HL-60 (cell line): ENCODE results near the gene KHDC4.

Experiments used
- DNase-seq, 2 experiments: peaks; one replicate each; pipeline ENCODE4 v3.0.0-alpha.2; 2010 to 2020; ENCODE audit warnings: low read depth in 1 of 2, low spot score in 1 of 2
- H3K27ac ChIP-seq: fragments of 250-450 bp; sonication (Bioruptor Pico); replicated peaks from 2 replicates; pipeline ENCODE4 v1.5.1; 2020; ENCODE audit warnings: mild to moderate bottlenecking, moderate library complexity
- H3K27me3 ChIP-seq: fragments of 250-450 bp; sonication (Bioruptor Pico); 2 replicates; pipeline ENCODE4 v1.5.1; 2021; ENCODE audit warnings: mild to moderate bottlenecking, moderate library complexity; ENCODE audit not compliant: insufficient read depth, poor library complexity, severe bottlenecking
- H3K4me3 ChIP-seq: replicated peaks from 2 replicates; pipeline ENCODE4 v1.5.1; 2011; ENCODE audit warnings: mild to moderate bottlenecking, control low read depth, low read length; ENCODE audit not compliant: insufficient read depth
- GABPA ChIP-seq: IDR thresholded peaks from 2 replicates; pipeline ENCODE4 v1.6.1; 2012; ENCODE audit warnings: low read depth
- POLR2AphosphoS5 ChIP-seq: IDR thresholded peaks from 2 replicates; pipeline ENCODE4 v1.6.1; 2012; ENCODE audit warnings: low read depth
- SPI1 ChIP-seq: IDR thresholded peaks from 2 replicates; pipeline ENCODE4 v1.6.1; 2012; ENCODE audit warnings: low read depth, mild to moderate bottlenecking, borderline replicate concordance
- TF ChIP-seq, protein P1 (sequence below): IDR thresholded peaks from one replicate; pipeline ENCODE4 v1.5.1; 2011; ENCODE audit warnings: low read length, control low read depth, inconsistent platforms; ENCODE audit not compliant: insufficient read depth
- TF ChIP-seq, protein P2 (sequence below): IDR thresholded peaks from 2 replicates; pipeline ENCODE4 v1.6.1; 2012; ENCODE audit warnings: low read depth; ENCODE audit not compliant: insufficient replicate concordance

KHDC4 gene

DNA sequence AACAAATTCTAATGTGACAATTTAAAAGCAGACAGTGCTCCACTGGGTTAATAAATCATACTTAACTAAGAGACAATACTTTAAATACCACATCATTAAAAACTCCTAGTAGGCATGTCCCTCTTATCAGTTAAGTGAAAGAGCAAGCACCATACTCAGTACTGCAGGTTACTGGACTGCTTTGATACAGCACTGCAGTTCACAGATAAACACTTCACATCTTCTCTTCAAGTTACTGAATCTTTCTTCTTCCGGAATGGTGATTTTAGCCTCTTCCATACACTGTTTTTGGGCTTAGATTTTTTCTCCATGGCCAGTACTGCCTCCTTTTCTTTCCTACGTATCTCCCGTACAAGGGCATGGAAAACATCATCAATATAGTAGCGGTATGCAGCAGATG, 34.1 kb downstream of the KHDC4 start:
- TF ChIP-seq SPI1 (no peak), POLR2AphosphoS5 (no peak), GABPA (no peak)
- TF ChIP-seq, protein P1, sequence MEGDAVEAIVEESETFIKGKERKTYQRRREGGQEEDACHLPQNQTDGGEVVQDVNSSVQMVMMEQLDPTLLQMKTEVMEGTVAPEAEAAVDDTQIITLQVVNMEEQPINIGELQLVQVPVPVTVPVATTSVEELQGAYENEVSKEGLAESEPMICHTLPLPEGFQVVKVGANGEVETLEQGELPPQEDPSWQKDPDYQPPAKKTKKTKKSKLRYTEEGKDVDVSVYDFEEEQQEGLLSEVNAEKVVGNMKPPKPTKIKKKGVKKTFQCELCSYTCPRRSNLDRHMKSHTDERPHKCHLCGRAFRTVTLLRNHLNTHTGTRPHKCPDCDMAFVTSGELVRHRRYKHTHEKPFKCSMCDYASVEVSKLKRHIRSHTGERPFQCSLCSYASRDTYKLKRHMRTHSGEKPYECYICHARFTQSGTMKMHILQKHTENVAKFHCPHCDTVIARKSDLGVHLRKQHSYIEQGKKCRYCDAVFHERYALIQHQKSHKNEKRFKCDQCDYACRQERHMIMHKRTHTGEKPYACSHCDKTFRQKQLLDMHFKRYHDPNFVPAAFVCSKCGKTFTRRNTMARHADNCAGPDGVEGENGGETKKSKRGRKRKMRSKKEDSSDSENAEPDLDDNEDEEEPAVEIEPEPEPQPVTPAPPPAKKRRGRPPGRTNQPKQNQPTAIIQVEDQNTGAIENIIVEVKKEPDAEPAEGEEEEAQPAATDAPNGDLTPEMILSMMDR, result no peak
- TF ChIP-seq, protein P2, sequence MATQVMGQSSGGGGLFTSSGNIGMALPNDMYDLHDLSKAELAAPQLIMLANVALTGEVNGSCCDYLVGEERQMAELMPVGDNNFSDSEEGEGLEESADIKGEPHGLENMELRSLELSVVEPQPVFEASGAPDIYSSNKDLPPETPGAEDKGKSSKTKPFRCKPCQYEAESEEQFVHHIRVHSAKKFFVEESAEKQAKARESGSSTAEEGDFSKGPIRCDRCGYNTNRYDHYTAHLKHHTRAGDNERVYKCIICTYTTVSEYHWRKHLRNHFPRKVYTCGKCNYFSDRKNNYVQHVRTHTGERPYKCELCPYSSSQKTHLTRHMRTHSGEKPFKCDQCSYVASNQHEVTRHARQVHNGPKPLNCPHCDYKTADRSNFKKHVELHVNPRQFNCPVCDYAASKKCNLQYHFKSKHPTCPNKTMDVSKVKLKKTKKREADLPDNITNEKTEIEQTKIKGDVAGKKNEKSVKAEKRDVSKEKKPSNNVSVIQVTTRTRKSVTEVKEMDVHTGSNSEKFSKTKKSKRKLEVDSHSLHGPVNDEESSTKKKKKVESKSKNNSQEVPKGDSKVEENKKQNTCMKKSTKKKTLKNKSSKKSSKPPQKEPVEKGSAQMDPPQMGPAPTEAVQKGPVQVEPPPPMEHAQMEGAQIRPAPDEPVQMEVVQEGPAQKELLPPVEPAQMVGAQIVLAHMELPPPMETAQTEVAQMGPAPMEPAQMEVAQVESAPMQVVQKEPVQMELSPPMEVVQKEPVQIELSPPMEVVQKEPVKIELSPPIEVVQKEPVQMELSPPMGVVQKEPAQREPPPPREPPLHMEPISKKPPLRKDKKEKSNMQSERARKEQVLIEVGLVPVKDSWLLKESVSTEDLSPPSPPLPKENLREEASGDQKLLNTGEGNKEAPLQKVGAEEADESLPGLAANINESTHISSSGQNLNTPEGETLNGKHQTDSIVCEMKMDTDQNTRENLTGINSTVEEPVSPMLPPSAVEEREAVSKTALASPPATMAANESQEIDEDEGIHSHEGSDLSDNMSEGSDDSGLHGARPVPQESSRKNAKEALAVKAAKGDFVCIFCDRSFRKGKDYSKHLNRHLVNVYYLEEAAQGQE, result no peak
- Histone ChIP-seq H3K4me3 (no peak overlapping the region), H3K27ac (no peak overlapping the region), H3K27me3 (no peaks in the 10 kb centered on the region)
- no peak for DNase-seq

DNA sequence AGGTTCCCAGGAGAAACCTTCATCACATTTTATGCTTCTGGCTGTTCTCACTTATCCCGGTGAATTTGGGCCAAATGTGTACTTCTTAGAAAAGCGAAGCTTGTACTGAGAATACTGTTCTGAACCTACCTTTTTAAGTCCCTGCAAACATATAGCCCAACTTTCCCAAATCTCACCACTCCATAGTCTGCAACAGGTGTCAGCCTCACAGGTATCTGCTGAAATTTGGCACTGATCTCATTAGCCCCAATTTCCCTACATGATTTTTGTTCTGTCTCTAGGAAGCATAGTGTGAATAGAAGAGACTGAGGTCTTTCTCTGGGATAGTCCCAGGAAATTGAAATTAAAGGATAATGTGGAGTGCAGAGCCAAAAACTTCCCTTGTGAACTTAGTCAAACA, 34.5 kb downstream of the KHDC4 start:
- TF ChIP-seq POLR2AphosphoS5 (no peak), GABPA (no peak), SPI1 (no peak)
- TF ChIP-seq, protein P1, result no peak
- TF ChIP-seq, protein P2, result no peak
- no peak overlapping the region for H3K4me3 ChIP-seq

DNA sequence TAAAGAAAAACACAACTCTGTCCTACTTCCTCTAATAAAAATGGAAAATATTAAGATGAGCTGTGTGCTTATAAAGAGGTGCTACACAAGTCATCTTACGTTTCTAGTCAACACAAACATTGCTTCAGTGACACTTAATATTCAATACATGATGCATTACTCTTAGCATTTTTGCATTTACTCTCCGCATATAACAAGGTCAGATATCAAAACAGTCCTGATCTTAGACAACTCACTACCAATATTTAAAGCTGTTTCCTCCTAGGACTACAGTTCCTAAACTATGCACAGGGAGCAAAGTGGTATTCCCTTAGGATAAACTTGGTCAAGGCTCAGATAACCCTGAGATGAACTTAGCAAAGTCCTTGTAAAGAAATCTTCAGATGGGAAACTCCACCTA, 35.3 kb downstream of the KHDC4 start:
- no peak overlapping the region for H3K27ac ChIP-seq

More for the DNA sequence above, 34.5 kb downstream of the KHDC4 start:
- DNase-seq, result no peak
- Histone ChIP-seq H3K27me3 (no peaks in the 10 kb centered on the region), H3K27ac (no peak overlapping the region)

More for the DNA sequence above, 35.3 kb downstream of the KHDC4 start:
- Histone ChIP-seq H3K27me3 (no peaks in the 10 kb centered on the region), H3K4me3 (no peak overlapping the region)
- TF ChIP-seq SPI1 (no peak), GABPA (no peak), POLR2AphosphoS5 (no peak)
- TF ChIP-seq, protein P1, result no peak
- TF ChIP-seq, protein P2, result no peak
- DNase-seq, result no peak
